Activated CD8-positive, alpha-beta memory T cell treated with anti-CD3 and anti-CD28 coated beads, Interleukin-2, amount 50 U/mL, for 24 hours (primary cell): ENCODE measurements around the gene ACY1.

Experiments used
- DNase-seq: peaks from one replicate; pipeline ENCODE4 v3.0.0-alpha.2; 2020; ENCODE audit errors: extremely low read depth

The ACY1 gene

GRCh38 chr3:51982838-51983577 lies at the start of gene ACY1:
Gene ACY1 (plus strand): TSS chr3:51983535. CDS start chr3:51984065, 530 bp downstream.
- DNase-seq = peak; percentile 64

- DNase-seq = no peak
These were observed 49.0 kb upstream of the ACY1 start for GRCh38 chr3:51934139-51934850.

- DNase-seq = no peak
These were observed 48.1 kb upstream of the ACY1 start for GRCh38 chr3:51934991-51935885.

GRCh38 chr3:51935886-51936755 lies 47.2 kb upstream of the ACY1 start:
- DNase-seq = no peak

- DNase-seq = no peak
These were observed 46.3 kb upstream of the ACY1 start for GRCh38 chr3:51937014-51937413.

- DNase-seq = no peak
These were observed 45.5 kb upstream of the ACY1 start for GRCh38 chr3:51937611-51938450.

- no peak for DNase-seq
These were observed 44.4 kb upstream of the ACY1 start for GRCh38 chr3:51938780-51939425.

GRCh38 chr3:51940648-51941462 lies 42.5 kb upstream of the ACY1 start:
- DNase-seq = no peak

- DNase-seq = no peak
These were observed 41.9 kb upstream of the ACY1 start for GRCh38 chr3:51941463-51941797.

GRCh38 chr3:51941798-51942602 lies 41.3 kb upstream of the ACY1 start, which contains the start of the genes PARP3 and RRP9:
Gene PARP3 (plus strand): TSS chr3:51942363. CDS start chr3:51943356, 993 bp downstream.
Gene RRP9 (minus strand): TSS chr3:51941904. CDS start chr3:51941867, 37 bp downstream.
- DNase-seq = peak; percentile 99

- peak; percentile 18 for DNase-seq
These were observed 40.5 kb upstream of the ACY1 start for GRCh38 chr3:51942603-51943450.

- DNase-seq = no peak
These were observed 39.6 kb upstream of the ACY1 start for GRCh38 chr3:51943451-51944391.

- DNase-seq = no peak
These were observed 38.8 kb upstream of the ACY1 start for GRCh38 chr3:51944451-51945021.

GRCh38 chr3:51945031-51945840 lies 38.1 kb upstream of the ACY1 start:
- DNase-seq = no peak
